Measurements from ENCODE around the gene NYAP2. TPM values are rescaled to one million over a fixed set of nuclear protein-coding genes. Genes with fewer than 3 reads are reported as not detected.
A peak's percentile ranks its signal among the peaks of the same experiment; 100 is the strongest.

Gene NYAP2
- total RNA-seq, 1 donor from 2014 or later: 0.07 TPM

GRCh38 chr2:225465827-225466226, 66.3 kb downstream of the NYAP2 start:
- H3K79me2 ChIP-seq (ENCODE audit: low read depth): no peaks in the 10 kb centered on the region
- H3K27ac Mint-ChIP-seq: no peak overlapping the region
- H3K4me1 Mint-ChIP-seq: peaks cover 13% of the 10 kb centered on the region
- no peak overlapping the region for H3K4me3 Mint-ChIP-seq
- H2AFZ ChIP-seq (replicated peaks): peak overlapping the region; percentile 65
- H3K27me3 Mint-ChIP-seq (ENCODE audit: insufficient read depth, low read depth): peaks cover 2% of the 10 kb centered on the region
- H3K36me3 Mint-ChIP-seq: no peaks in the 10 kb centered on the region
- no peak overlapping the region for H3K4me3 ChIP-seq
- no peaks in the 10 kb centered on the region for H3K9me3 Mint-ChIP-seq
- no peaks in the 10 kb centered on the region for H3K9me3 ChIP-seq (ENCODE audit: low read depth)
- no peaks in the 10 kb centered on the region for H3F3A ChIP-seq (ENCODE audit: low read depth)
- no peaks in the 10 kb centered on the region for H3K27me3 ChIP-seq
- H3K4me2 ChIP-seq: peak overlapping the region; percentile 31
- peak; percentile 42 for DNase-seq (ENCODE audit: low spot score)
- TF ChIP-seq CTCF (IDR thresholded peaks at IDR 0.05): no peak
- no peak for TF ChIP-seq EZH2phosphoT487 (IDR thresholded peaks at IDR 0.05)
- no peak for TF ChIP-seq EZH2 (IDR thresholded peaks at IDR 0.05)
- no peaks in the 10 kb centered on the region for H3K36me3 ChIP-seq
- H4K20me1 ChIP-seq (ENCODE audit: low read depth): no peaks in the 10 kb centered on the region
- no peak overlapping the region for H3K9ac ChIP-seq
- H3K27ac ChIP-seq: no peak overlapping the region
- peaks cover 12% of the 10 kb centered on the region for H3K4me1 ChIP-seq

- Mint-ChIP-seq H3K27ac (peak overlapping the region; percentile 7), H3K4me1 (peaks cover 13% of the 10 kb centered on the region), H3K9me3 (no peaks in the 10 kb centered on the region), H3K4me3 (no peak overlapping the region), H3K27me3 (ENCODE audit: insufficient read depth, low read depth) (peaks cover 2% of the 10 kb centered on the region), H3K36me3 (no peaks in the 10 kb centered on the region)
- no peaks in the 10 kb centered on the region for H3K9me3 ChIP-seq (ENCODE audit: low read depth)
- H3K36me3 ChIP-seq: no peaks in the 10 kb centered on the region
- no peak overlapping the region for H3K4me2 ChIP-seq
- DNase-seq (ENCODE audit: low spot score): no peak
- no peaks in the 10 kb centered on the region for H3K79me2 ChIP-seq (ENCODE audit: low read depth)
- no peaks in the 10 kb centered on the region for H4K20me1 ChIP-seq (ENCODE audit: low read depth)
- no peak for TF ChIP-seq EZH2phosphoT487 (IDR thresholded peaks at IDR 0.05)
- TF ChIP-seq EZH2 (IDR thresholded peaks at IDR 0.05): no peak
- TF ChIP-seq CTCF (IDR thresholded peaks at IDR 0.05): no peak
- peaks cover 12% of the 10 kb centered on the region for H3K4me1 ChIP-seq
- no peaks in the 10 kb centered on the region for H3K27me3 ChIP-seq
- no peak overlapping the region for H2AFZ ChIP-seq (replicated peaks)
- no peaks in the 10 kb centered on the region for H3F3A ChIP-seq (ENCODE audit: low read depth)
- no peak overlapping the region for H3K4me3 ChIP-seq
- no peak overlapping the region for H3K9ac ChIP-seq
- H3K27ac ChIP-seq: no peak overlapping the region
Observed at GRCh38 chr2:225466891-225467604, 67.5 kb downstream of the NYAP2 start.

- Histone ChIP-seq H3K79me2 (ENCODE audit: low read depth) (no peaks in the 10 kb centered on the region), H2AFZ (replicated peaks) (no peak overlapping the region), H3K9ac (no peak overlapping the region), H3K4me3 (no peak overlapping the region), H4K20me1 (ENCODE audit: low read depth) (no peaks in the 10 kb centered on the region), H3K27me3 (no peaks in the 10 kb centered on the region), H3K36me3 (no peaks in the 10 kb centered on the region), H3K9me3 (ENCODE audit: low read depth) (no peaks in the 10 kb centered on the region), H3F3A (ENCODE audit: low read depth) (no peaks in the 10 kb centered on the region), H3K4me1 (peaks cover 12% of the 10 kb centered on the region), H3K27ac (no peak overlapping the region), H3K4me2 (no peak overlapping the region)
- Mint-ChIP-seq H3K27ac (no peak overlapping the region), H3K4me1 (peaks cover 13% of the 10 kb centered on the region), H3K27me3 (ENCODE audit: insufficient read depth, low read depth) (peaks cover 5% of the 10 kb centered on the region), H3K4me3 (no peak overlapping the region), H3K9me3 (no peaks in the 10 kb centered on the region), H3K36me3 (no peaks in the 10 kb centered on the region)
- TF ChIP-seq EZH2phosphoT487 (IDR thresholded peaks at IDR 0.05): no peak
- TF ChIP-seq CTCF (IDR thresholded peaks at IDR 0.05): no peak
- no peak for TF ChIP-seq EZH2 (IDR thresholded peaks at IDR 0.05)
- DNase-seq (ENCODE audit: low spot score): no peak
Observed at GRCh38 chr2:225468131-225468530, 68.6 kb downstream of the NYAP2 start.
